GM23248 (cell line): ENCODE results near the gene SV2B. TPM values are rescaled to one million over a fixed set of nuclear protein-coding genes. Genes with fewer than 3 reads are reported as not detected.

Experiments used
- DNase-seq: peaks from one replicate; pipeline ENCODE4 v3.0.0-alpha.2; 2015
- H2AFZ ChIP-seq: fragments of 200-600 bp; sonication (generic); 2 replicates; pipeline ENCODE4 v1.6.1; 2016; ENCODE audit warnings: antibody characterized with exemption
- H3F3A ChIP-seq: fragments of 200-600 bp; sonication (generic); 2 replicates; pipeline ENCODE4 v1.6.1; 2016; ENCODE audit warnings: mild to moderate bottlenecking, antibody characterized with exemption, mixed run types; ENCODE audit not compliant: insufficient read depth
- H3K27ac ChIP-seq: fragments of 200-600 bp; sonication (generic); 2 replicates; pipeline ENCODE4 v1.5.1; 2016; ENCODE audit warnings: mild to moderate bottlenecking
- H3K27me3 ChIP-seq: fragments of 200-600 bp; sonication (generic); replicated peaks from 2 replicates; pipeline ENCODE4 v1.6.1; 2016; ENCODE audit warnings: mild to moderate bottlenecking; ENCODE audit not compliant: insufficient read depth
- H3K36me3 ChIP-seq: fragments of 200-600 bp; sonication (generic); 2 replicates; pipeline ENCODE4 v1.6.1; 2016; ENCODE audit warnings: low read depth, mild to moderate bottlenecking
- H3K4me1 ChIP-seq: fragments of 200-600 bp; sonication (generic); 2 replicates; pipeline ENCODE4 v1.6.1; 2016; ENCODE audit warnings: mild to moderate bottlenecking; ENCODE audit not compliant: insufficient read depth
- H3K4me2 ChIP-seq: fragments of 200-600 bp; sonication (generic); one replicate; pipeline ENCODE4 v1.6.1; 2016; ENCODE audit warnings: mild to moderate bottlenecking; ENCODE audit not compliant: unreplicated experiment
- H3K4me3 ChIP-seq: fragments of 200-600 bp; sonication (generic); 2 replicates; pipeline ENCODE4 v1.5.1; 2016; ENCODE audit warnings: mild to moderate bottlenecking
- H3K79me2 ChIP-seq: fragments of 200-600 bp; sonication (generic); 2 replicates; pipeline ENCODE4 v1.6.1; 2016; ENCODE audit warnings: mild to moderate bottlenecking; ENCODE audit not compliant: insufficient read depth
- H3K9ac ChIP-seq: fragments of 200-600 bp; sonication (generic); 2 replicates; pipeline ENCODE4 v1.6.1; 2016; ENCODE audit warnings: mild to moderate bottlenecking
- H3K9me2 ChIP-seq: fragments of 200-600 bp; sonication (generic); 2 replicates; pipeline ENCODE4 v1.6.1; 2016; ENCODE audit warnings: mixed run types, mild to moderate bottlenecking, moderate library complexity; ENCODE audit not compliant: insufficient read depth
- H3K9me3 ChIP-seq: fragments of 200-600 bp; sonication (generic); one replicate; pipeline ENCODE4 v1.6.1; 2017; ENCODE audit warnings: low read depth
- H4K20me1 ChIP-seq: fragments of 200-600 bp; sonication (generic); 2 replicates; pipeline ENCODE4 v1.6.0; 2016; ENCODE audit not compliant: insufficient read depth
- EZH2 ChIP-seq: fragments of 200-600 bp; sonication (generic); IDR thresholded peaks from 2 replicates; pipeline ENCODE4 v1.6.1; 2018; ENCODE audit warnings: antibody characterized with exemption, mild to moderate bottlenecking; ENCODE audit not compliant: insufficient read depth, poor library complexity, severe bottlenecking
- EZH2phosphoT487 ChIP-seq: fragments of 200-600 bp; sonication (generic); IDR thresholded peaks from 2 replicates; pipeline ENCODE4 v1.6.1; 2018; ENCODE audit warnings: antibody characterized with exemption, moderate library complexity, mild to moderate bottlenecking, low read depth; ENCODE audit not compliant: insufficient read depth
- WGBS, 2 experiments: methylation state at CpG; one replicate each; pipeline ENCODE4 v1.1.6; 2015 to 2017; ENCODE audit warnings: low lambda C conversion rate in 2 of 2, low coverage in 1 of 2; ENCODE audit errors: missing lambda C conversion rate in 2 of 2; 5-methylcytosine and 5-hydroxymethylcytosine counted together
- in situ Hi-C: fragments of 300-500 bp; cut with MboI; formaldehyde crosslinking; loops from 2 replicates; pipeline ENCODE4 v1.15.0; 2020
- polyA plus RNA-seq: library from polyadenylated mRNA; unstranded; fragments of >200 nt; fragmentation: Nextera tagmentation; extraction: Ambion mirVana; gene quantifications from 2 replicates; pipeline ENCODE4 v1.2.1, GENCODE V29; 2016
- total RNA-seq: library from RNA; depleted of rRNA; stranded (reverse); fragments of >200 nt; shearing (Covaris generic); gene quantifications from 2 replicates; pipeline ENCODE4 v1.2.3, GENCODE V29; 2014

SV2B gene
- total and polyA plus RNA-seq, 2 experiments from 2014 or later: not detected

DNA sequence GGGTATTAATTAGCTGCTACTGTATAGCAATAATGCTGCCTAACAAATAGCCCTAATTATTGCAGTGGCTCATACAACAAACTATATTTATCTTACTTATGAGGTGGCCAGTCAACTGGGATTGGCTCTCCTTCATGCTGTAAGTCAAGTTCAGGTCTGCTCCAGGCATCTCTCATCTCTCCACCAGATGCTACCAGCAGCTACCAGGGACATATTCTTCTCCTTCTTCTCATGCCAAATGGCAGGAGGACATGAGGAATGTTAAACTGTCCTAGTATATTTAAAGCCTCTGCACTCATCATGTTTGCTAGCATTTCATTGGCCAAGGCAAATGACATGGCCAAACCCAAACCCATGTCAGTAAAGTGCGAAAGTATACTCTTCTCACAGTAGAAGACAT, 17.3 kb downstream of the SV2B start:
- no peaks in the 10 kb centered on the region for H4K20me1 ChIP-seq
- no peak overlapping the region for H3K27ac ChIP-seq
- H3K4me3 ChIP-seq: no peak overlapping the region
- H3K9ac ChIP-seq: no peak overlapping the region
- H3K36me3 ChIP-seq: no peaks in the 10 kb centered on the region
- H3K79me2 ChIP-seq: no peaks in the 10 kb centered on the region
- in situ Hi-C loops: no loop called here
- H3K4me2 ChIP-seq: no peak overlapping the region
- no peaks in the 10 kb centered on the region for H3K9me2 ChIP-seq
- no peaks in the 10 kb centered on the region for H3K4me1 ChIP-seq
- H3F3A ChIP-seq: no peaks in the 10 kb centered on the region
- H2AFZ ChIP-seq: no peak overlapping the region
- H3K27me3 ChIP-seq: no peaks in the 10 kb centered on the region; the same call in 1 of the 2 replicates
- no peaks in the 10 kb centered on the region for H3K9me3 ChIP-seq
- TF ChIP-seq EZH2 (no peak), EZH2phosphoT487 (no peak)
- no peak for DNase-seq
- 15 to 30% methylated on average over 1 of the region's 1 CpG for WGBS, 2 experiments

DNA sequence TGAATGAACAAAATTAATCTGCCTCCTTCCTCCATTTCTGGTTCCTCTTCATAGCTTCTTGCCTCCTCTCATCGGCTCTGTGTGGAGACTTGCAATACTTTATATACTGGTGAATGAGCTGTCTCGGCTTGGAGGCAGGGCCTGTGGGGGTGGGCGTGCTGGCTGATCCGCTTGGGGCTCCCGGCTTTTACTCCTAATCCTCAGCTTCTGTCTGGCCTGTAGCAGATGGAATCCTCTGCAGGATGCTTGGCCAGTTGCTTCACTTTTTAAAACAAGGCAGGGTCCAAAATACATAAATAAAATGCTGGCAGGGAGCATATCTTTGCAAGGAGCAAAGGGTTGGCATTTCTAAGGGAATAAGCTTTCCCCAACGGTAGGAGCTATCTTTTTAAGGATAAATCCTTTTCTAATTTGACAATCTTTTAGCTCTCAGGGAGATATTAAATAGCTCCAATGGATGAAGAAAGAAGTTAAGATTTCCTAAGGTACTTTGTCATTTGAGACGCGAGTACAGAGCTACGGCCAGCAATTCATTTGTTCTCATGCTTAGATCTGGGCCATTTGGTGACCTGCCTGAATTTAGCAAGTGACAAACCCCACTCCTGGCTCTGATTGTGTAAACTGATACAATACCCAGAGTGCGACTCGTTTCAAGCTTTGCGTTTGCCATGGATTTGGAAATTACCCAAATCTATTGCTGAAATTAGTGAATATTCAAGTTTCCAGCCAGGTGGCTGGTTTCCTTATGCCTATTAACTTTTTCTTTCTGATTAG, 18.9 kb downstream of the SV2B start:
- Histone ChIP-seq H3K4me2 (no peak overlapping the region), H2AFZ (no peak overlapping the region), H3K27ac (no peak overlapping the region), H3K9ac (no peak overlapping the region), H3K9me3 (no peaks in the 10 kb centered on the region), H3K36me3 (no peaks in the 10 kb centered on the region), H4K20me1 (no peaks in the 10 kb centered on the region), H3K4me3 (no peak overlapping the region), H3F3A (no peaks in the 10 kb centered on the region), H3K27me3 (no peaks in the 10 kb centered on the region), H3K79me2 (no peaks in the 10 kb centered on the region), H3K9me2 (no peaks in the 10 kb centered on the region), H3K4me1 (no peaks in the 10 kb centered on the region)
- no peak for TF ChIP-seq EZH2
- no peak for TF ChIP-seq EZH2phosphoT487
- WGBS, 2 experiments: 19 to 30% methylated on average over 12 of the region's 12 CpGs
- in situ Hi-C loops: no loop called here
- DNase-seq: no peak

DNA sequence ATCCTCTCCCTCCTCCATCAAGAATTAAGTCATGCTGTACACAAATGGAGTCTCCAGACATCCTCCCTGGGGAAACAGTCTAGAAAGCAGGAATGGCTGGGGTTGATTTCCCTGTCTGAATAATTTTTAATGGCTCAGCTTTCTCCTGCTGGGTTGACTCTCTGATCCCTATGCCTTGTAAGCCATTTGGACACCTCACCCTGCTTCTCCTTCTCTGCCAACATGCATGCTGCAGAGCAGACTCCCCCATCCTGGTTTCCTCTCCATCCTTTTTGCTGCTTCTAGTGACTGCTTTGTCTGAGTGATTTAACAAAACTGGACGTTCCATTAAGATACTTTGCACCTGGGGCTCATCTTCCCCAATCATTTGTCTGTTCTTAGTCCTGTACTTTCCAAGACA, 22.2 kb downstream of the SV2B start:
- no peaks in the 10 kb centered on the region for H3K79me2 ChIP-seq
- no peak overlapping the region for H3K27ac ChIP-seq
- no peak for TF ChIP-seq EZH2phosphoT487
- no peak for TF ChIP-seq EZH2
- H3K36me3 ChIP-seq: no peaks in the 10 kb centered on the region
- no peak overlapping the region for H2AFZ ChIP-seq
- in situ Hi-C loops: no loop called here
- H3F3A ChIP-seq: no peaks in the 10 kb centered on the region
- no peaks in the 10 kb centered on the region for H3K27me3 ChIP-seq
- WGBS, 2 experiments: 19 to 29% methylated on average over 1 of the region's 1 CpG
- no peaks in the 10 kb centered on the region for H3K9me2 ChIP-seq
- H3K9ac ChIP-seq: no peak overlapping the region
- H4K20me1 ChIP-seq: no peaks in the 10 kb centered on the region
- no peak for DNase-seq
- no peaks in the 10 kb centered on the region for H3K4me1 ChIP-seq
- H3K4me2 ChIP-seq: no peak overlapping the region
- no peaks in the 10 kb centered on the region for H3K9me3 ChIP-seq
- no peak overlapping the region for H3K4me3 ChIP-seq

GRCh38 chr15:91124132-91124531, 24.1 kb downstream of the SV2B start:
- H4K20me1 ChIP-seq: no peaks in the 10 kb centered on the region
- H2AFZ ChIP-seq: no peak overlapping the region
- no peaks in the 10 kb centered on the region for H3K4me1 ChIP-seq
- H3K27me3 ChIP-seq: no peaks in the 10 kb centered on the region
- no peak overlapping the region for H3K4me3 ChIP-seq
- in situ Hi-C loops: no loop called here
- no peak overlapping the region for H3K4me2 ChIP-seq
- DNase-seq: no peak
- WGBS, 2 experiments: 32 to 35% methylated on average over 5 of the region's 5 CpGs
- H3K36me3 ChIP-seq: no peaks in the 10 kb centered on the region
- no peaks in the 10 kb centered on the region for H3K9me3 ChIP-seq
- no peaks in the 10 kb centered on the region for H3F3A ChIP-seq
- no peak overlapping the region for H3K9ac ChIP-seq
- TF ChIP-seq EZH2phosphoT487: no peak
- no peak for TF ChIP-seq EZH2
- H3K79me2 ChIP-seq: no peaks in the 10 kb centered on the region
- no peaks in the 10 kb centered on the region for H3K9me2 ChIP-seq
- no peak overlapping the region for H3K27ac ChIP-seq
